Heart left ventricle (tissue), 13 donors: ENCODE data around the gene SOHLH1.

Experiments
- CTCF ChIP-seq, 12 donors: fragments of 200-600 bp; sonication (generic) in 4 of 12; IDR thresholded peaks; one replicate each; pipeline versions ENCODE4 v1.5.0 to v1.8.0; 2018 to 2022; ENCODE audit warnings: antibody characterized with exemption in 12 of 12, mild to moderate bottlenecking in 5 of 12
- POLR2A ChIP-seq, 2 donors: fragments of 450-650 bp; IDR thresholded peaks; one replicate each; pipeline ENCODE4 v1.6.1; 2017; ENCODE audit warnings: antibody characterized with exemption in 2 of 2, mild to moderate bottlenecking in 2 of 2, moderate library complexity in 2 of 2
- donor health status: ischemic (EF 13 %, LVEDD 7.1; RV severe dilation, severe dysfunction).
- donor health status: DM: no; HTN: yes; CAD: no.
- donor health status: DM: no; HTN: no; CAD: no.
- donor health status: ischemic (EF 25% LVEDD 6.9; RV normal size, moderate dysfunction).
- donor health status: ischemic (EF 25% LVEDD 5.7; RV mildly dilated, moderate dysfunction).
- donor health status: ischemic (EF 35%, LVEDD 5.7; RV mildly dilated, moderate dysfunction).
- donor health status: nonischemic (EF 11% LVEDD 7.7; RV severe dilation, severe dysfunction).
- donor health status: DM: yes; HTN: yes; CAD: no.
- donor health status: PGD.
- donor health status: ischemic (EF 29% LVEDD 5.4; RV normal size, mild dysfunction).
- donor health status: nonischemic (EF 23%, LVEDD 6.1; RV moderate dilation, normal function).

- TF ChIP-seq POLR2A (IDR thresholded peaks at IDR 0.05) (no peak), CTCF (IDR thresholded peaks at IDR 0.05) (no peak)
Measured at GRCh38 chr9:135706288-135706687, 7.0 kb upstream of the SOHLH1 start.
